Measurements from ENCODE around the gene CELA3B.

Gene CELA3B

GRCh38 chr1:21946836-21947587, 29.8 kb upstream of the CELA3B start:
- H3K9ac ChIP-seq (ENCODE audit: low read depth, low read length), result no peak overlapping the region

GRCh38 chr1:21950734-21951133, 26.1 kb upstream of the CELA3B start:
- no peaks in the 10 kb centered on the region for H3K9me3 ChIP-seq (ENCODE audit: control insufficient read depth, insufficient read depth, low read length)
- H3K27ac ChIP-seq (ENCODE audit: low read depth, low read length), result no peak overlapping the region
- no peaks in the 10 kb centered on the region for H3K27me3 ChIP-seq (ENCODE audit: control insufficient read depth, insufficient read depth, low read length)
- no peaks in the 10 kb centered on the region for H3K36me3 ChIP-seq (ENCODE audit: control insufficient read depth, insufficient read depth, low read length)
- no peak overlapping the region for H3K9ac ChIP-seq (ENCODE audit: low read depth, low read length)
- peaks cover 5% of the 10 kb centered on the region for H3K4me1 ChIP-seq (ENCODE audit: control insufficient read depth, insufficient read depth, low read length)
- H3K4me3 ChIP-seq (ENCODE audit: low read depth, low read length), result no peak overlapping the region

More at GRCh38 chr1:21946836-21947587, 29.8 kb upstream of the CELA3B start:
- peaks cover 8% of the 10 kb centered on the region for H3K4me1 ChIP-seq (ENCODE audit: control insufficient read depth, insufficient read depth, low read length)
- no peaks in the 10 kb centered on the region for H3K9me3 ChIP-seq (ENCODE audit: control insufficient read depth, insufficient read depth, low read length)
- no peaks in the 10 kb centered on the region for H3K27me3 ChIP-seq (ENCODE audit: control insufficient read depth, insufficient read depth, low read length)
- no peak overlapping the region for H3K27ac ChIP-seq (ENCODE audit: low read depth, low read length)
- H3K36me3 ChIP-seq (ENCODE audit: control insufficient read depth, insufficient read depth, low read length), result no peaks in the 10 kb centered on the region
- no peak overlapping the region for H3K4me3 ChIP-seq (ENCODE audit: low read depth, low read length)

GRCh38 chr1:21951226-21951870, 25.5 kb upstream of the CELA3B start:
- H3K36me3 ChIP-seq (ENCODE audit: control insufficient read depth, insufficient read depth, low read length), result no peaks in the 10 kb centered on the region
- peaks cover 10% of the 10 kb centered on the region for H3K4me1 ChIP-seq (ENCODE audit: control insufficient read depth, insufficient read depth, low read length)
- no peak overlapping the region for H3K4me3 ChIP-seq (ENCODE audit: low read depth, low read length)
- H3K9me3 ChIP-seq (ENCODE audit: control insufficient read depth, insufficient read depth, low read length), result no peaks in the 10 kb centered on the region
- H3K27ac ChIP-seq (ENCODE audit: low read depth, low read length), result no peak overlapping the region
- no peaks in the 10 kb centered on the region for H3K27me3 ChIP-seq (ENCODE audit: control insufficient read depth, insufficient read depth, low read length)
- no peak overlapping the region for H3K9ac ChIP-seq (ENCODE audit: low read depth, low read length)

GRCh38 chr1:21952786-21953520, 23.9 kb upstream of the CELA3B start:
- H3K36me3 ChIP-seq (ENCODE audit: control insufficient read depth, insufficient read depth, low read length), result no peaks in the 10 kb centered on the region
- no peak overlapping the region for H3K4me3 ChIP-seq (ENCODE audit: low read depth, low read length)
- no peaks in the 10 kb centered on the region for H3K27me3 ChIP-seq (ENCODE audit: control insufficient read depth, insufficient read depth, low read length)
- H3K9ac ChIP-seq (ENCODE audit: low read depth, low read length), result no peak overlapping the region
- no peak overlapping the region for H3K27ac ChIP-seq (ENCODE audit: low read depth, low read length)
- H3K9me3 ChIP-seq (ENCODE audit: control insufficient read depth, insufficient read depth, low read length), result no peaks in the 10 kb centered on the region
- peaks cover 14% of the 10 kb centered on the region for H3K4me1 ChIP-seq (ENCODE audit: control insufficient read depth, insufficient read depth, low read length)

GRCh38 chr1:21955058-21955457, 21.8 kb upstream of the CELA3B start:
- H3K27ac ChIP-seq (ENCODE audit: low read depth, low read length), result no peak overlapping the region
- no peaks in the 10 kb centered on the region for H3K9me3 ChIP-seq (ENCODE audit: control insufficient read depth, insufficient read depth, low read length)
- H3K9ac ChIP-seq (ENCODE audit: low read depth, low read length), result no peak overlapping the region
- H3K27me3 ChIP-seq (ENCODE audit: control insufficient read depth, insufficient read depth, low read length), result no peaks in the 10 kb centered on the region
- H3K4me3 ChIP-seq (ENCODE audit: low read depth, low read length), result no peak overlapping the region
- no peaks in the 10 kb centered on the region for H3K36me3 ChIP-seq (ENCODE audit: control insufficient read depth, insufficient read depth, low read length)
- peaks cover 14% of the 10 kb centered on the region for H3K4me1 ChIP-seq (ENCODE audit: control insufficient read depth, insufficient read depth, low read length)

- no peaks in the 10 kb centered on the region for H3K27me3 ChIP-seq (ENCODE audit: control insufficient read depth, insufficient read depth, low read length)
- no peak overlapping the region for H3K4me3 ChIP-seq (ENCODE audit: low read depth, low read length)
- H3K9me3 ChIP-seq (ENCODE audit: control insufficient read depth, insufficient read depth, low read length), result no peaks in the 10 kb centered on the region
- no peaks in the 10 kb centered on the region for H3K36me3 ChIP-seq (ENCODE audit: control insufficient read depth, insufficient read depth, low read length)
- no peak overlapping the region for H3K9ac ChIP-seq (ENCODE audit: low read depth, low read length)
- peaks cover 14% of the 10 kb centered on the region for H3K4me1 ChIP-seq (ENCODE audit: control insufficient read depth, insufficient read depth, low read length)
- H3K27ac ChIP-seq (ENCODE audit: low read depth, low read length), result no peak overlapping the region
Measured at GRCh38 chr1:21955501-21956281, 21.1 kb upstream of the CELA3B start.

GRCh38 chr1:21956720-21957552, 19.9 kb upstream of the CELA3B start:
- no peak overlapping the region for H3K27ac ChIP-seq (ENCODE audit: low read depth, low read length)

GRCh38 chr1:21961337-21961736, 15.5 kb upstream of the CELA3B start:
- Histone ChIP-seq H3K4me1 (ENCODE audit: control insufficient read depth, insufficient read depth, low read length) (peaks cover 10% of the 10 kb centered on the region), H3K36me3 (ENCODE audit: control insufficient read depth, insufficient read depth, low read length) (no peaks in the 10 kb centered on the region), H3K4me3 (ENCODE audit: low read depth, low read length) (no peak overlapping the region), H3K27ac (ENCODE audit: low read depth, low read length) (no peak overlapping the region), H3K9me3 (ENCODE audit: control insufficient read depth, insufficient read depth, low read length) (no peaks in the 10 kb centered on the region), H3K27me3 (ENCODE audit: control insufficient read depth, insufficient read depth, low read length) (no peaks in the 10 kb centered on the region), H3K9ac (ENCODE audit: low read depth, low read length) (no peak overlapping the region)

More at GRCh38 chr1:21956720-21957552, 19.9 kb upstream of the CELA3B start:
- no peaks in the 10 kb centered on the region for H3K27me3 ChIP-seq (ENCODE audit: control insufficient read depth, insufficient read depth, low read length)
- H3K9ac ChIP-seq (ENCODE audit: low read depth, low read length), result no peak overlapping the region
- peaks cover 14% of the 10 kb centered on the region for H3K4me1 ChIP-seq (ENCODE audit: control insufficient read depth, insufficient read depth, low read length)
- H3K36me3 ChIP-seq (ENCODE audit: control insufficient read depth, insufficient read depth, low read length), result no peaks in the 10 kb centered on the region
- no peaks in the 10 kb centered on the region for H3K9me3 ChIP-seq (ENCODE audit: control insufficient read depth, insufficient read depth, low read length)
- H3K4me3 ChIP-seq (ENCODE audit: low read depth, low read length), result no peak overlapping the region

GRCh38 chr1:21961799-21962198, 15.0 kb upstream of the CELA3B start:
- Histone ChIP-seq H3K27me3 (ENCODE audit: control insufficient read depth, insufficient read depth, low read length) (no peaks in the 10 kb centered on the region), H3K4me3 (ENCODE audit: low read depth, low read length) (no peak overlapping the region), H3K36me3 (ENCODE audit: control insufficient read depth, insufficient read depth, low read length) (no peaks in the 10 kb centered on the region), H3K4me1 (ENCODE audit: control insufficient read depth, insufficient read depth, low read length) (peaks cover 6% of the 10 kb centered on the region), H3K27ac (ENCODE audit: low read depth, low read length) (no peak overlapping the region), H3K9ac (ENCODE audit: low read depth, low read length) (no peak overlapping the region), H3K9me3 (ENCODE audit: control insufficient read depth, insufficient read depth, low read length) (no peaks in the 10 kb centered on the region)
